Peyer's patch (tissue), 4 donors: Measurements from ENCODE around the gene RAB9A.

Source experiments
- POLR2A ChIP-seq, 2 donors: fragments of 450-650 bp; IDR thresholded peaks; one replicate each; pipeline ENCODE4 v1.5.1; 2017; ENCODE audit warnings: antibody characterized with exemption in 2 of 2, mild to moderate bottlenecking in 2 of 2, moderate library complexity in 2 of 2
- TF ChIP-seq, protein P1 (sequence below), 6 experiments: fragments of 450-650 bp in 4 of 6; fragments of 200-600 bp in 2 of 6; sonication (generic) in 1 of 6; IDR thresholded peaks; one replicate each; pipeline ENCODE4 v1.5.1; 2017 to 2019; ENCODE audit warnings: antibody characterized with exemption in 6 of 6, mild to moderate bottlenecking in 3 of 6, moderate library complexity in 1 of 6

DNA sequence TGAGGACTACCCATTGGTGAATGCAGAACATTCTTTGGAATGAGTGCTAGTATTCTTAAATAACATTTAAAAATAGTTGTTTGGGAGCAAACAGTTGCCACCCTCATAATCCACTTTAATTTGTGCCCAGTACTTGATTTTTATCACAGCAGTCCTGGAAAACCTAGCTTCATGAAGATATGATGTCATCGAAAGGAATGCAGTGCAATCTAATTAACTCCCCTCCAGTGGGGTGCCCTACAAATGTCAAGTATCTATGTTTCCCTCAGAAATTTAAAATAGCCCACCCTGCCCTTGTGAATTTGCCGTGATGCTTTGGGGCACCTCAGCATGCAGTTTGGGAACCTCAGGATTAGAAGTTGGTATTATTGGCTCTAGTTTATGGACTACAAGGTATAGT lies 5.4 kb downstream of the RAB9A start:
- TF ChIP-seq POLR2A (IDR thresholded peaks at IDR 0.05), result no peak
- TF ChIP-seq, protein P1, sequence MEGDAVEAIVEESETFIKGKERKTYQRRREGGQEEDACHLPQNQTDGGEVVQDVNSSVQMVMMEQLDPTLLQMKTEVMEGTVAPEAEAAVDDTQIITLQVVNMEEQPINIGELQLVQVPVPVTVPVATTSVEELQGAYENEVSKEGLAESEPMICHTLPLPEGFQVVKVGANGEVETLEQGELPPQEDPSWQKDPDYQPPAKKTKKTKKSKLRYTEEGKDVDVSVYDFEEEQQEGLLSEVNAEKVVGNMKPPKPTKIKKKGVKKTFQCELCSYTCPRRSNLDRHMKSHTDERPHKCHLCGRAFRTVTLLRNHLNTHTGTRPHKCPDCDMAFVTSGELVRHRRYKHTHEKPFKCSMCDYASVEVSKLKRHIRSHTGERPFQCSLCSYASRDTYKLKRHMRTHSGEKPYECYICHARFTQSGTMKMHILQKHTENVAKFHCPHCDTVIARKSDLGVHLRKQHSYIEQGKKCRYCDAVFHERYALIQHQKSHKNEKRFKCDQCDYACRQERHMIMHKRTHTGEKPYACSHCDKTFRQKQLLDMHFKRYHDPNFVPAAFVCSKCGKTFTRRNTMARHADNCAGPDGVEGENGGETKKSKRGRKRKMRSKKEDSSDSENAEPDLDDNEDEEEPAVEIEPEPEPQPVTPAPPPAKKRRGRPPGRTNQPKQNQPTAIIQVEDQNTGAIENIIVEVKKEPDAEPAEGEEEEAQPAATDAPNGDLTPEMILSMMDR (IDR thresholded peaks at IDR 0.05), result no peak
